CD4-positive, alpha-beta T cell treated with Interleukin-4 for 4 hours (primary cell): ENCODE results near the gene TCEAL5.
"Not testable (repeated sequence)": the region's sequence is repeated elsewhere in the genome, so short reads cannot be mapped to it uniquely, and the experiment has no call there.

ENCODE experiments used
- DNase-seq: peaks from one replicate; pipeline ENCODE4 v3.0.0-alpha.2; 2020

The TCEAL5 gene

GRCh38 chrX:103233263-103233662, 43.3 kb downstream of the TCEAL5 start:
- no peak for DNase-seq

GRCh38 chrX:103225918-103226317, 50.6 kb downstream of the TCEAL5 start:
- DNase-seq, result not testable (repeated sequence)
